Hepatocyte (in vitro differentiated cells): ENCODE measurements around the gene KRT222. TPM values are rescaled to one million over a fixed set of nuclear protein-coding genes. Genes with fewer than 3 reads are reported as not detected.

Experiments used
- DNase-seq: peaks from one replicate; pipeline ENCODE4 v3.0.0-alpha.2; 2016; ENCODE audit warnings: low spot score
- H2AFZ ChIP-seq: fragments of 200-600 bp; sonication (generic); 2 replicates; pipeline ENCODE4 v1.6.0; 2016; ENCODE audit warnings: antibody characterized with exemption, mild to moderate bottlenecking
- H3K27ac ChIP-seq: fragments of 200-600 bp; sonication (generic); 2 replicates; pipeline ENCODE4 v1.5.1; 2016; ENCODE audit warnings: mild to moderate bottlenecking
- H3K27me3 ChIP-seq: fragments of 200-600 bp; sonication (generic); 2 replicates; pipeline ENCODE4 v1.6.1; 2016
- H3K36me3 ChIP-seq: fragments of 200-600 bp; sonication (generic); replicated peaks from 2 replicates; pipeline ENCODE4 v1.5.1; 2016; ENCODE audit warnings: low read depth; ENCODE audit not compliant: insufficient read depth
- H3K4me1 ChIP-seq: fragments of 200-600 bp; sonication (generic); 2 replicates; pipeline ENCODE4 v1.5.1; 2016; ENCODE audit warnings: mild to moderate bottlenecking, moderate library complexity; ENCODE audit not compliant: insufficient read depth
- H3K4me2 ChIP-seq: fragments of 200-600 bp; sonication (generic); 2 replicates; pipeline ENCODE4 v1.6.0; 2016
- H3K4me3 ChIP-seq: fragments of 200-600 bp; sonication (generic); 2 replicates; pipeline ENCODE4 v1.5.1; 2016; ENCODE audit warnings: mild to moderate bottlenecking
- H3K79me2 ChIP-seq: fragments of 200-600 bp; sonication (generic); 2 replicates; pipeline ENCODE4 v1.6.0; 2017; ENCODE audit warnings: mild to moderate bottlenecking
- H3K9me2 ChIP-seq: fragments of 200-600 bp; sonication (generic); replicated peaks from 2 replicates; pipeline ENCODE4 v1.6.0; 2017; ENCODE audit warnings: mild to moderate bottlenecking; ENCODE audit not compliant: insufficient read depth
- H3K9me3 ChIP-seq: fragments of 200-600 bp; sonication (generic); 2 replicates; pipeline ENCODE4 v1.5.1; 2016; ENCODE audit warnings: low read depth, mild to moderate bottlenecking
- H4K20me1 ChIP-seq: fragments of 200-600 bp; sonication (generic); 2 replicates; pipeline ENCODE4 v1.6.0; 2016; ENCODE audit warnings: mild to moderate bottlenecking; ENCODE audit not compliant: insufficient read depth, poor library complexity, severe bottlenecking
- CTCF ChIP-seq: fragments of 200-600 bp; sonication (generic); IDR thresholded peaks from 2 replicates; pipeline ENCODE4 v1.5.1; 2016; ENCODE audit warnings: antibody characterized with exemption, mild to moderate bottlenecking; ENCODE audit not compliant: poor library complexity
- EZH2 ChIP-seq: fragments of 200-600 bp; sonication (generic); IDR thresholded peaks from 2 replicates; pipeline ENCODE4 v1.6.1; 2016; ENCODE audit warnings: antibody characterized with exemption, mild to moderate bottlenecking, borderline replicate concordance
- EZH2phosphoT487 ChIP-seq: fragments of 200-600 bp; sonication (generic); IDR thresholded peaks from one replicate; pipeline ENCODE4 v1.6.1; 2018; ENCODE audit warnings: antibody characterized with exemption, mild to moderate bottlenecking, low read depth, moderate library complexity; ENCODE audit not compliant: unreplicated experiment, severe bottlenecking
- WGBS: methylation state at CpG from one replicate; pipeline ENCODE4 v1.1.6; 2016; ENCODE audit warnings: low lambda C conversion rate; ENCODE audit errors: missing lambda C conversion rate; 5-methylcytosine and 5-hydroxymethylcytosine counted together
- polyA plus RNA-seq: library from polyadenylated mRNA; unstranded; fragments of >200 nt; fragmentation: Nextera tagmentation; extraction: Ambion mirVana; gene quantifications from 2 replicates; pipeline ENCODE4 v1.2.1, GENCODE V29; 2016
- total RNA-seq: library from RNA; depleted of rRNA; stranded (reverse); fragments of >200 nt; gene quantifications from 2 replicates; pipeline ENCODE4 v1.2.3, GENCODE V29; 2014

Gene KRT222
- total and polyA plus RNA-seq, 2 experiments from 2014 or later = 2.1 to 2.8 TPM

- Histone ChIP-seq H3K4me2 (no peak overlapping the region), H3K36me3 (no peaks in the 10 kb centered on the region), H3K27me3 (peaks cover 4% of the 10 kb centered on the region), H3K27ac (peak overlapping the region; percentile 16), H2AFZ (no peak overlapping the region), H3K79me2 (no peaks in the 10 kb centered on the region), H3K4me3 (no peak overlapping the region), H3K4me1 (peaks cover 22% of the 10 kb centered on the region), H4K20me1 (no peaks in the 10 kb centered on the region), H3K9me3 (no peaks in the 10 kb centered on the region), H3K9me2 (no peaks in the 10 kb centered on the region)
- WGBS = 73% methylated on average over 8 of the region's 8 CpGs
- no peak for DNase-seq
- TF ChIP-seq EZH2 = no peak
- TF ChIP-seq CTCF = no peak
- TF ChIP-seq EZH2phosphoT487 = no peak
Measured at GRCh38 chr17:40621578-40621977, 43.4 kb downstream of the KRT222 start.

GRCh38 chr17:40621019-40621418 is 44.0 kb downstream of the KRT222 start:
- H3K36me3 ChIP-seq = no peaks in the 10 kb centered on the region
- H3K4me2 ChIP-seq = no peak overlapping the region
- H3K79me2 ChIP-seq = no peaks in the 10 kb centered on the region
- peaks cover 22% of the 10 kb centered on the region for H3K4me1 ChIP-seq
- no peak overlapping the region for H3K4me3 ChIP-seq
- WGBS = 88% methylated on average over 6 of the region's 6 CpGs
- H3K9me3 ChIP-seq = no peaks in the 10 kb centered on the region
- no peaks in the 10 kb centered on the region for H4K20me1 ChIP-seq
- H2AFZ ChIP-seq = no peak overlapping the region
- no peak for DNase-seq
- no peaks in the 10 kb centered on the region for H3K9me2 ChIP-seq
- peak overlapping the region; percentile 57 for H3K27ac ChIP-seq
- TF ChIP-seq EZH2phosphoT487 (no peak), EZH2 (no peak), CTCF (no peak)
- peaks cover 4% of the 10 kb centered on the region for H3K27me3 ChIP-seq

GRCh38 chr17:40618754-40619625 is 46.0 kb downstream of the KRT222 start:
- H3K9me3 ChIP-seq = no peaks in the 10 kb centered on the region
- WGBS = 69% methylated on average over 16 of the region's 16 CpGs
- no peaks in the 10 kb centered on the region for H4K20me1 ChIP-seq
- peaks cover 22% of the 10 kb centered on the region for H3K4me1 ChIP-seq
- H3K79me2 ChIP-seq = no peaks in the 10 kb centered on the region
- peak overlapping the region; percentile 77 for H3K4me2 ChIP-seq
- H3K9me2 ChIP-seq = no peaks in the 10 kb centered on the region
- TF ChIP-seq CTCF (no peak), EZH2 (no peak), EZH2phosphoT487 (no peak)
- peaks cover 4% of the 10 kb centered on the region for H3K27me3 ChIP-seq
- no peak overlapping the region for H3K4me3 ChIP-seq
- H3K27ac ChIP-seq = peak overlapping the region; percentile 35
- DNase-seq = peak; percentile 47
- no peaks in the 10 kb centered on the region for H3K36me3 ChIP-seq
- H2AFZ ChIP-seq = peak overlapping the region; percentile 18
